Kasumi-1 (cell line): ENCODE data around the gene INPP5A.

ENCODE experiments used
- DNase-seq, 2 experiments: peaks; one replicate each; lab custom pipeline; 2025; lab: John Stamatoyannopoulos, UW

INPP5A gene

DNA sequence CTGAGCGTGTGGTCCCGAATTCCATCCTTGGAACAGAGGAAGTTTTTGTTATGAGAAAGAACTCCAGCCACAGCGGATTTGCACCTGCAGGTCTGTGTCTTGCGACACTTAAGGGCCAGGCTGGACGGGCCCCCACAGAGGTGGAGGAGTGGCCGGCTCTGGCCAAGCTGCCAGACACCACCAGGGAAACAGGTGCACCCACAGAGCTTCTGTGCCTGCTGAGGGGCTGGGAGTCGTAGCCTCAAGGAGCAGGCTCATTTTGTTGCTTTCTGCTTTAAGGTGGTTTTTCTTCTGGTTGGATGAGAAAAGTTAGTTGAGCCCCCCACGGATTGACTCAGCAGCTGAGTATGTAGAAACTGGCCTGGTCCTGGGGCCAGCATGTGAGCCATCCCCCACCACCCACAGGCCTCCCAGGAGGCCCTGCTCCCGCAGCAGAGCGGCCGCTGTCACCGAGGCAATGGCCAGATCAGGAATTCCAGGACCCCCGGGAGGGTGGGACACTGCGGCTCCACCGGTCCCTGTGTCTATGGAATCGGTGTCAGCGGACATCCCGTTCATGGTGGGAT lies 206.4 kb downstream of the INPP5A start:
- DNase-seq = no peak

DNA sequence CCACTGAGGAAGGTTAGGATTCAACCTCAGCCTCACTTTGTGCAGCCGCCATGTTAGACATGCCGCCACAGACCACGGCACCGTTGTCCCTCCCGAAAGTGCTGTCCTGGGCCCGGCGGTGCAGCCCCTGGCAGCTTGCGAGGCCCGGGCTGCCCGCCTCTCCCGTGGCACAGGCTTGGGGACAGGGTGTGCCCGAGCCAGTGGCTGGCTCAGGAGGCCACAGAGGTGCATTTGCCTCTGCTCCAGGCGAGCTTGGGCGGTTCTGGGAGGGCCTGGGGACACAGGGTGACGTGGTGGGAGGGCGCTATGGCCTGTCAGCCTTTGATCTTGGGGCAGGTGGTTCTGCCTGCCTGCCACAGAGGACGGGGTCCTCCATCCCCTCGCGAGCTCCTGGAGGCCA lies 207.3 kb downstream of the INPP5A start:
- DNase-seq = no peak

- DNase-seq = no peak
Measured at GRCh38 chr10:132745511-132745910, 207.9 kb downstream of the INPP5A start.

DNA sequence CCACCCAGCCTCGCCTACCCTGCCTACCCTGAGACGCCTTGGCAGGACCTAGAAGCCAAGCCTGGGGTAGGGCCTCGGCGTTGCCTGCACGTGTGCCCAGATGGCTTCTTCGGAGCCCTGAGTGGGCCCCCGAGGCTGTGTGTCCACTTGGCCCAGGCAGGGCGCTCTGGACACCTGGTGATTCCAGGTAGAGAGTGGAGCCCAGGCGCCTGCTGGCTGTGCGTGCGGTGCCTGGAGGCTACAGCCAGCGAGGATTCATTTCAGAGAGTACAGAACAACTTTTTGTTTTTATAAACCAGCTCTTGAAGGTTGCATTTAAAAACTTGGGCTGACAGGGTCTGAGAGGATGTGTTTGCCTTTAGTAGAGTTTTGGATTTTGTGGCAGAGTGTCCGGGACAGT lies 208.4 kb downstream of the INPP5A start:
- DNase-seq = no peak

DNA sequence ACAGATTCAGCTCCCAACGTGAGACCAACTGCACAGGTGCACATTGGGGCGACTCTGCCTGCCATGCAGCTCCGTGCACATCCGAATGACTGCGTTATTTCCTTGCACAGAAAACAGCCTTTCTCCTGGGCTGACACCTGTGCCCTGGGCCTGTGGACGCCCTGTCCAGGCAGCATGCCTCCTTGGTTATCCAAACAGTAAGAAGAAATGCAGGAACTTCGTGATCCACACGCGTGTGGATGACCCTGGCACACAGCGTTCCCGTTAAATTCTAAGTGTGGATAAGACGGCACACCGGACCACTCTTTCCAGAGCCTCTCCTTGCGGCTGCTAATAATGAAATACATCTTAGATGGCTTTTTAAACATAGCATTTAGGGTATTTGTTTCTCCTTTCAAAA lies 208.8 kb downstream of the INPP5A start:
- no peak for DNase-seq

DNA sequence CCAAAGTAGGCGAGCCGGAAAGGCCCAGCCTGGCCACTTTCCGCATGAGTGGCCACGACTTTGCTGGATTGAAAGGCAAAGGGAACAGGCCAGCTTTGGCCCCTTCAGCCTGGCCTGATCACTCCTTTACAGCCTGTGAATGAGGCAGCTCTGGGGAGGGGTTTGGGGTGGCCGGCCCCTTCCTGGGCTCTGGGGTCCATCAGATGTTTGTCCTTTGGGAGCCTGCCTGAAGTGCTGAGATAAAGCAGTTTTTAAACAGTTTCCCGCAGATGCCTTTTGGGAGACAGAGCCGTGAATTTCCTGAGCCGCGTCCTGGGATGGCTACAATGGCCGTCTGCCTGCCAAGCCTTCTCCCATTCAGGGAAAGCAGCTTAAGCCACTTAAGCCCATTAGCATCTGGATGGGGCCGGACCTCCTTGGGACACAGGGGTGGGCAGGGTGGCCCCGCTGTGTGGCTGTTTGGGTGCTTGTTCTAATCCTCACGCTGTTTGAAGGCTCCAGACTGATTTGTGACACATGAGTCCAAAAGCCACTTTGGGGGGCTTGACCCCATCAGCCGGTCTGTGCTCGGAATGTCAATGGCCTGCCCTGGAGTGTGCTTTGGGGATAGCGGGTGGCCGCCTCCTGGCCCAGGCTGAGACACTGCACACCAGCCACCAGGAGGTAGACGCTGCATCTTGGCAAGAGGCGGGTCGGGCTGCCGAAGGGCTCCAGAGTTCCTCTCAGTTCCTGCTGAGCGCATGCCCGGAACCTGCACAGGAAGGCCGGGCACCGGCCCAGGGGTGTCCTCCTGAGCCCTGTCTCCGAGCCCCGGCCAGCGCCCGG lies 209.4 kb downstream of the INPP5A start:
- DNase-seq = no peak

DNA sequence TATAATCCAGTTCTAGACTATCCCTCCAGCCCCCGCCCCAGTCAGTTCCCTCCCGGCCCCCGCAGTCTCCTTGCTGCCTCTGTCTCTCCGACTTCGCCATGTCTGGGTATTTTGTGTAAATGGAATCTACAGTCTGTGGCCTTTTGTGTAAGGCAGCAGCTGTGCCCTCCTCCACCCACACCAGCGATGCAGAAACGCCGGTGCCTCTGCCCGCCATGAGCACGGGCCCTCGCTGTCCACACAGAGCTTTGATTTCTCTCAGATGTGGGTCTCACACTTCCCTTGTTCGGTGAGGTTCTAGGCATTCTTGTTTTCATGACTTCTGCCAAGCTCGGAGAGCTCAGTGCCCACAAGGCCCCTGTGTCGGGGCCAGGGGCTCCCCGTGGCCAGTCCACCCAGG lies 210.5 kb downstream of the INPP5A start:
- DNase-seq = no peak

DNA sequence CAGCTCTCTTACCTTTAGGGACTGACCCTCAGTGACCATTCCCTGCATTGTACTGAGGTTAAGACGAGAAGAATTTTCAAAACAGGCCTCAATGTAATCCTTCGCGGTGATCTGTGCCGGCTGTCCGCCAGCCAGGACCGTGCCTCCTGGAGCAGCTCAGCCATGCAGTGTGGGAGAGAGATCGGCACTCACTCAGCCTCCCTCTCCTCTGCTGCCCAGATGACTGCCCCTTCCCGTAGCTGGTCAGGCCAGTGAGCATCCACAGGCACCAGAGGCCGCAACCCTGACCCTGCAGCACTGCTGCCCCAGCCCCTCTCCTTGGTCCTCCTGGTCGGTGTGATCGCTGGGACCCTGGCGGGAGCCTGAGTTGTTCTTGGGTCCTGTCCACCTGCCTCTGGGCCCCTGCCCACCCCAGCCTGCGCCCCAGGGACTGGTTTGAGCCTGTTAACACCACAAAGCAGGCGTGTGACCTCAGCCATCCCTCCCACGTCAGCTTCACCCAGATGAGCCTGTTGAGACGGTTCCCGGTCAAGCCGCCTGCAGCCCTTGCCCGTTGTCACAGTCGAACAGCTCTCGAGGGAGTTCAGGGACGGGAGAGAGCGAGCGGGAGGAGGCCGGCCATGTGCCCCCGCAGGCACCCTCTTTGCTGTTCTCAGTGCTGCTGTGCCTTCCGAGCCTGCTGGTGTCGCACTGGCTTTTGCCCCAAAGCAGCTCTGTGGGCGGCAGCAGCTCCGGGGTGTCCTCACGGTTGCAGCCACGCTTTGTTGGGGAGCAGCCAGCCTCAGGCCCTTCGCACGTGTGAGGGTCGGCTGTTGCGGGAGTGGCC lies 211.2 kb downstream of the INPP5A start:
- no peak for DNase-seq

DNA sequence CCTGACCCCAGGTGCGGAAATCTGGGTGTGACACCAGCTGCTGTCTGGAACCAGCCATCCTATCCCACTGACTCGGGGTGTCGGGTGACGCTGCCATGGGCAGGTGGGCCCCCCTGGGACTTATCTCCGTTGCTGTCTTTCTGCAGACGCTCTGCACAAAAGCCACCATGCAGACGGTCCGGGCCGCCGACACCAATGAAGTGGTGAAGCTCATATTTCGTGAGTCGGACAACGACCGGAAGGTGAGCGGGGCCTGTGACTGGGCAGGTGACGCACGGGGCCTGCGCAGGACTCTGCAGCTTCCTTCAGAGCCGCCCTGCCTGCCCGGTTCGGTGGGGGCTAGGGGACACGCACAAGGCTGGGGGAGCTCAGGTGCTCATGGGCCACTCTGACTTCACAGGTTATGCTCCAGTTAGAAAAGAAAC lies 211.8 kb downstream of the INPP5A start:
- no peak for DNase-seq

DNA sequence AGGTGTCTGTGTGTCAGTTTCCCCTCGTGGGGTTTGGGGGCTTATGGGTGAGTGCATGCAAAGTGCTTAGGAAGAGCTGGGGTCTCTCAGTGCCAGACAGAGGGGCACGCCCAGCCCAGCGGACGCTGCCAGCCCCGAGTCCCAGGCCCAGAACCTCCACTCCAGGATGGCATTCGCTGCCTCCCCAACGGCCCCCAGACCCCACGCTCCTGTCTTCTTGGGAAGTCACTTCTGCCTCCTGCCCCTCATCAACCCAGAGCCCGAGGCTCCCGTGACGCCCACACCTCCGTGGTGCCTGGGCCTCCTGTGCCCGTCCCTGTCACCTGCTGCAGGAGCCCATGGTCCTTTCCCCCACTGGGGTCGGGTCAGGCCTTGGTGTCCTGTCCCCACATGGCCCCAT lies 213.3 kb downstream of the INPP5A start:
- no peak for DNase-seq

DNA sequence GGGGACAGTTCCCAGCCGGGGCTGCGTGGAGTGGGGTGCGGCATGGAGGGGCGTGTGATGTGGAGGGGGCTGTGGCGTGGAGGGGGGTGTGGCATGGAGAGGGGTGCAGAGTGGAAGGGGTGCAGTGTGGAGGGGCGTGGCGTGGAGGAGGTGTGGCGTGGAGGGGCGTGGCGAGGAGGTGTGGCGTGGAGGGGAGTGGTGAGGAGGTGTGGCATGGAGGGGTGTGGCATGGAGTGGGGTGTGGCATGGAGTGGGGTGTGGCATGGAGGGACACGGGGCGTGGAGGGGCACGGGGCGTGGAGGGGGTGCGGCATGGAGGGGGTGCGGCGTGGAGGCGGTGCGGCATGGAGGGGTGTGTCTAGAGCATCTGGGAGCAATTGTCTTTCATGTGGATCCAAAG lies 214.8 kb downstream of the INPP5A start:
- DNase-seq = no peak

- no peak for DNase-seq
Measured at GRCh38 chr10:132752961-132753360, 215.4 kb downstream of the INPP5A start.

DNA sequence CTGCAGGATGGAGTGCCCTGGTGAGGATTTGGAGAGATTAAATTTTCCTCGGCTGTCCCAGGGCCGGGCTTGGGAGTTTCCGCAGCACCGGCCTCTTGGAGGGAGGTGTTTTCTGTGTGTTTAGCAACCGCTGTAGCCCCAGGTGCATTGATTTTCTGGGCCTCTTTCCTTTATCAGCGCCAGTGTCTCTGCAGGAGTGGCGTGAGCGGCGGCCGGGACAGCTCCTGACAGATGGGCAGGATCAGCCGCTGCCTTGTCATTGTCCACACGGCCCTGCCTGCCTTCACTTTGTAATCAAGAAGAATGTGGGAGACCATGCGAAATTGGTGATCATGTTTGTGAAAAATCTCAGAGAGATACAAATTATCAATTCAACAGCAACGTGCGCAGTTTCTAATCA lies 216.0 kb downstream of the INPP5A start:
- no peak for DNase-seq

DNA sequence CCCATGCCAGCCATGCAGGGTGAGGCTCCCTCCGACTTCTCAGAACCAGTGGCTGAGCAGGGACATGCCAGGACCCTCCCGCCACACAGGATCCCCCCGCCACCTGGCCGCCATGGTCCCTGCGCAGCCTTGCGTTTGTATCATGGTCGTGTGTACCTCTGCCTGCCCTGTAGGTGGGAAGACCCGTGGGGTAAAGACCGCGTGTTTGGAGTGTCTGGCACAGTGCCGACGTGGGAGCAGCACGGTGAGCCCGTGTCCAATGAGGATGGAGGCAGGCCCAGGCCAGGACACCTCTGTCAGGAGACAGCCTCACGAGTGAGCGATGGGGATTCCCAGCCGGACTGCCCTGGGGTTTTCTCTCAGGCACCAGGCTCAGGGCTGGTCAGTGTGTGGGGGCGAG lies 216.5 kb downstream of the INPP5A start:
- no peak for DNase-seq

DNA sequence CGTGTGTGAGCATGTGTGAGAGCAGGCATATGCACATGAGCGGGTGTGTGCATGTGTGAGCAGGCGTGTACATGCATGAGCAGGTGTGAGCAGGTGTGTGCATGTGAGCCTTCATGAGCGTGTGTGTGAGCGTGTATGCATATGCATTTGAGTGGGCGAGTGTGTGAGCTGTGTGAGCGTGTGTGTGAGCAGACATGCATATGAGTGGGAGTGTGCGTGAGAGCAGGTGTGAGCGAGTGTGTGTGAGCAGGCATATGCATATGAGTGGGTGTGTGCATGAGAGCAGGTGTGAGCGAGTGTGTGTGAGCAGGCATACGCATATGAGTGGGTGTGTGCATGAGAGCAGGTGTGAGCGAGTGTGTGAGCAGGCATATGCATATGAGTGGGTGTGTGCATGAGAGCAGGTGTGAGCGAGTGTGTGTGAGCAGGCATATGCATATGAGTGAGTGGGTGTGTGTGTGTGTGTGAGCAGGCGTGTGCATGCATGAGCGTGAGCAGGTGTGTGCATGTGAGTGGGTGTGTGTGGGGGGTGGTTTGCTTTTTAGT lies 217.7 kb downstream of the INPP5A start:
- DNase-seq = no peak

DNA sequence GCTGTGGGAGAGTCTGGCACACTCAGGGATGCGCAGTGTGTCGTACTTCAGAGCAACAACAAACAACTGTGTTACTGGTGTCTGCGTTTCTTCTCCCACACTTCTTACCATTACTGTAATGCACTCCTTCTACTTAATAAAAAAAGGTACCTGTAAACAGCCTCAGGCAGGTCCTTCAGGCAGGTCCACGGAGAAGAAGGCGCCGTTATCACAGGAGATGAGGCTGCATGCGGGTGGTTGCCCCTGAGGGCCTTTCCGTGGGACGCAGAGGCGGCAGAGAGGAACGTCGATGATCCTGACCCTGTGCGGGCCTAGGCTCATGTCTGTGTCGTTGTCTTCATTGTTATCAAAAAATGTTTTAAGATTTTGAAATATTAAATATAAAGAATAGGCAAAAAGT lies 219.0 kb downstream of the INPP5A start:
- DNase-seq = no peak

DNA sequence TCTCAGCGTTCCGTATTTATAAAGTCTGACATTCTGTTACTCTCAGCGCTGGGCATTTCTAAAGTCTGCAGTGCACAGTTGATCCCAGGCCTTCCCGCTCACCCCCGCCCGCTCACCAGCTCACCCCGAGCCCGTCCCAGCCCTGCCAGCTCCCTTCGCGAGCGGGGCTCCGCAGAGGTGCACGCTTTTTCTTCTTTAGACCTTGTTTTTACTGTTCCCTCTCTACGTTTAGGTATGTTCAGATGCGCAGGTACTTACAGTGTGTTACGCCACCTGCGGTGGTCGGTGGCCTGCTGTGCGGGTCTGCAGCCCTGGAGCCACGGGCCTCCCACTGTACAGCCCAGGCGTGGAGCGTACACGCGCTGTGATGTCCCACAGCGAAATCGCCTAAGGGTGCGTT lies 219.6 kb downstream of the INPP5A start:
- no peak for DNase-seq

GRCh38 chr10:132758865-132759264 lies 221.3 kb downstream of the INPP5A start:
- no peak for DNase-seq

DNA sequence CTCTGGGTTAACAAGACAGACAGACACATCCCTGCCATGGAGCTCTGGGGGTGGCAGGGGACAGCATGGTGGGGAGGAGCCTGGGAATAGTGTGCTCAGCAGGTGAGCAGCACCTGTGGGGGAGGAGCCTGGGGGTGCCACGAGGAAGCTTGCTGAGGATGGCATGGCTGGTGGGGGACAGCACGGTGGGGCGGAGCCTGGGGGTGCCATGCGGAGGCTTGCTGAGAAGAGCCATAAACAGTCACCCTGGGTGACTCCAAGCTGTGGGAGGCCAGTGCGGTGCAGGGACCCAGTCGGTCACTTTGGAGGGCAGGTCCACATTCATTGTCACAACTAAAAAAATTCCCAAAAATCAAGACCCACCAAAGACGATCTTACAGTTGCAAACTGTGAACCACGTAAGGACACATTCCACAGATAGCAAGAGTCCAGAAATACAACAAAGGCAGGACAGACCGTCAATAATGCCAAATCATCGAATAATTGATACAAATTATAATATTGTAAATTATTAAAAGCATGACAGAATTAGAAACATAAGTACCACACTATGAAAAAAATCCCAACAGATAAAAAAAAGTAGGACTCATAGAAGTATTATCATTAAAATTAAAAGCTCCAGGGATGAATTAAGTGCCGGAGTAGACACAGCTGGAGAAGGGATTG lies 223.9 kb downstream of the INPP5A start:
- DNase-seq = no peak

- no peak for DNase-seq
Measured at GRCh38 chr10:132762267-132762666, 224.7 kb downstream of the INPP5A start.

- no peak for DNase-seq
Measured at GRCh38 chr10:132763545-132763944, 226.0 kb downstream of the INPP5A start.

DNA sequence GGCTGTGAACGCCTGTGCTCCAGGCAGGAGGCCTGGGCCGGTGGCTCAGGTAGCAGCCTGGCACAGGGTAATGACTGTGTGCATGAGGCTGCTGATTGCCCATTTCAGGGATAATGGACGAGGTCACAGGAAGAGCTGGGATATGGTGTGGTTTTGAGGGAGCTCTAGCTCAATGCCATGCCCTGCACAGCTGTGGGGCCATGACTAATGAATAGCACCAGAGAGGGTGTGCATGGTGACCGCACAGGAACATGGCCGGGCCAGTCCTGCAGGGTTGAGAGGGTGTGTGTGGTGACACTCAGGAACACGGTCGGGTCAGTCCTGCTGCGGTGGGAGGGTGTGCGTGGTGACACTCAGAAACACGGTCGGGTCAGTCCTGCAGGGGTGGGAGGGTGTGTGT lies 226.5 kb downstream of the INPP5A start:
- no peak for DNase-seq
